Measurements from ENCODE around the gene MLEC.

MLEC gene

DNA sequence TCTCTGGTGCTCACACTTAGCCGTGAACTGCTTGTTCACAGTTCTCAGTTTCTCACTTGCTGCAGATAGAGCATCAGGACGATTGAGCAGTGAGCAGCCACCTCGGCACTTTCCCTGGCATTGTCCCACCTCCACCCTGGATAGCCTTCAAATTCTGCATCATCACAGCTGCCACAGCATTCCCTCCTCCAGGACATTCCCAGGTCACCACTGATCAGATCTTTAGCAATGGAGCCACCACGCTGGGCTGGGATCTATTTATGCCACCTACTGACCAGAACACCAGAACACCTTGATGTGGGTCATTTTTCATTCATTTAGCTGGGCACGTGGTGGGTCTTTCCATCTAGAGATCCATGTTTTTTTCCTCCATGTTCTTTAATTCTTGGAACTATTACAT is 62.3 kb downstream of the MLEC start:
- DNase-seq: no peak

DNA sequence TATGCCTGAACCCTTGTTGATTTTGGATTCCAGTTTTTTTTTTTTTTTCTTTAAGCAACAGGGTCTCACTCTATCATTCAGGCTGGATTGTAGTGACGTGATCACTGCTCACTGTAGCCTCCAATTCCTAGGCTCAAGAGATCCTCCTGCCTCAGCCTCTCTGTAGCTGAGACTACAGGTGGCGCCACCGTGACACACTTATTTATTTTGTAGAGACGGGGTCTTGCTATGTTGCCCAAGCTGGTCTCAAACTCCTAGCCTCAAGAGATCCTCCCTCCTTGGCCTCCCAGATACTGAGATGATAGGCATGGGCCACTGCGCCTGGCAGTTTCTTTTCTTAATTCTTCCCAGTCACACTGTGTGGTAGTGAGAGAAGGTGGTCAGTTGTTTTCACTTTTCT is 63.9 kb downstream of the MLEC start:
- DNase-seq: no peak

DNA sequence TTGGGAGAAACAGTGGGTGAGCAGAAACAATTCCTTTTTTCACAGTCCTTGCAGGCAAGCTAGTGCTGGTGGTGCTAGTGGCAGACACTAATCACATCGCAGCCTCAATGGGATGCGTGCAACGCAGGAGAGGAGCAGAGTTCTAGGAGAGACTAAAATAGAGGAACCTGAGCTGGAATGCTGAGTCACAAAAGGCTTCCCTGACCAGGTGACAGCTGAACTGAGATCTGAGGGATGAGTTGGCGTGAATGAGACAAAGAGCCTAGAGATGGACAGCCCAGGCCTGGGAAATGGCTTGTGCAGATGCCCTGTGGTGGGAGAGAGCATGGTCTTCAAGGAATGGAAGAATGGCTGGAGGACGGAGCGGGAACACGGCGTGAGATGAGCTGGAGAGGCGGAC is 64.4 kb downstream of the MLEC start:
- peak; percentile 79 for DNase-seq
